GM21619 (cell line): ENCODE results near the gene NEK10.

ENCODE experiments used
- ATAC-seq: cut with Tn5 transposase; IDR thresholded peaks from one replicate; pipeline ENCODE4 v1.9.1; 2021; ENCODE audit not compliant: unreplicated experiment

The NEK10 gene

DNA sequence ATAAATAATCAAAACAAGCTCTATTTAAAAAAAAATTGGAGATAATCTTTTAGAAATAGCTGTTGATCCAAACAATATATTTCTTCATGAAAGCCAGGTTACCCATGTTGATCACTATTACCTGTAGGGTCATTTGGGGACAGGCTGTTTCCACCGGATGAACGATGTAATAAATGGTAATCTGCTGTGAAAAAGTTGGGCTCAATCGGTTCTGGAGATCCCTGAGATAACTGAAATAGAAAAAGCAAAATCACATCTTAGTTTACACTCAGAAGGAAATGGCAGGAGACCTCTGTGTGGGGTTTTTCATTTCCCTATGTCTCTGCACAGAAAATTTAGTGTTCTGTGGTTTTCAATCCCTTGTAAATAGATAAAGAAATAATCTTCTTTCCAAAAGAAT is 249.5 kb downstream of the NEK10 start:
- ATAC-seq = no peak

DNA sequence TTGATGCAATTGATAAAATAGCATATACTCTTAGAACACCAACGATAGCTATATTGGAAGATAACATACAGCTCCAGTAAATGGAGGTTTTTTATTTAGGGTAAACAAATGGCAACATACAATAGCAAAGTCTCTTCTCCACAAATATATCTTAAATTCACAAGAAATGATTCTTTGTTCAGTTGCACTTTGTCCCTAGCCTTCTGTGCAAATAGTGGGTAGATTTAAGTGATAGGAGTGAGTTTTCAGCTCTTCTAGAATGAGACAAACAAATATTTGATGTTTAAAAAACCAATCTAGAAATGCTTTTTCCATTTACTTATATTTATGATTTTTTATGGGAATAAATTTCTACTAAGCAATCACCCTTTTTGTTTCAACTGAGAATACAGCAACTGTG is 253.8 kb downstream of the NEK10 start:
- no peak for ATAC-seq

DNA sequence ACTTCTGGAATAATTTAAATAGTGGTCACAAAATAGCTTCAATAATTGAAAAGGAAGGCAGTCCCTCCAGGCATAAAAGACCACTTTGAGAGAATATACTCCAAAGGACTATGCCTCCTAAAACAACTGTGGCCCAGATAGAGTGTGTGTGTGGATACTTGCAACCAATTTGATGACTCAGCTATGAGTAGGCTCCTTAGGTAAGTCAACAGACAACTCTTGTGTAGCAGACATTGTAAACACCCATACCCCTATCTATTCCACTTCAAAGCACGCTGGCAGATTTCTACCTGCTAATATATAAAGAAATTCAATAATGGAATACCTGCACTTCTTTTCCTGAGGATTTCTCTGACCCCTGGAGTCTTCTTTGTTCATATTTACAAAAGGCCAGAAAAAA is 254.5 kb downstream of the NEK10 start:
- no peak for ATAC-seq

DNA sequence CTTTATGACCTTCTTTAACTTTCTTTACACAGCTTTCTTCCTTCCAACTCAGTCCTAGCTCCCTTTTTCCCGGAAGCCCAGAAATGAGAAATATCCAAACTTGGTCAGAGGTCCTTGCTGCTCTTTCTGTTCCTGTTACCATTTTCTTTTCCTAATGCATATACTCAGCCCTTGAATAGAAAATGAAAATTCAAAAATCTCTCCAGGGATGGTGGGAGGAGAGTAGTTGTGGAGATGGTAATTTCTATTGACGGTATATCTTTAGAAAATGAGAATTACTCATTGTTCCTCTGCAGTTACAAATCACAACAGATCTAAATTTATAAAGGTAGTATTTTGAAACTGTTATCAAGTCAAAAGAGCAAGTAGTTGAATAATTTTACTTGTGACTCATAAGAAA is 255.1 kb downstream of the NEK10 start:
- no peak for ATAC-seq

DNA sequence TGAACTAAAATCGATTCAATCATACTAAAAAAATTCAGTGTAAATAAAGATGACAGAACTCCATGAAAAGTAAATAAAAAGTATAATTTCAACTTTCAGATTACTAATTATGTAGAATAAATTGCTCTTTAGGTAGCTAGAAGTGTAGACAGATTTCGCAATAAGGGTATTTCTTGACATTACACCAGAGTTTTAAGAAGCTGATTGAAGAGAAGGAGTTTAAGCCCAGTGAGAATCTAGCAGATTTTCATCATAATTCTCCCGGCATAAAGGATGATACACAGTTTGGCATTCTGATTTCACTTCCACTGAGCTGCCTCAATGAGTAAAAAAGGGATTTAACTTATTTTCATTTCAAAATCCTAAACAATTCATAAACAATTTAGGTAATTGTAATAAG is 259.2 kb downstream of the NEK10 start:
- ATAC-seq = no peak

DNA sequence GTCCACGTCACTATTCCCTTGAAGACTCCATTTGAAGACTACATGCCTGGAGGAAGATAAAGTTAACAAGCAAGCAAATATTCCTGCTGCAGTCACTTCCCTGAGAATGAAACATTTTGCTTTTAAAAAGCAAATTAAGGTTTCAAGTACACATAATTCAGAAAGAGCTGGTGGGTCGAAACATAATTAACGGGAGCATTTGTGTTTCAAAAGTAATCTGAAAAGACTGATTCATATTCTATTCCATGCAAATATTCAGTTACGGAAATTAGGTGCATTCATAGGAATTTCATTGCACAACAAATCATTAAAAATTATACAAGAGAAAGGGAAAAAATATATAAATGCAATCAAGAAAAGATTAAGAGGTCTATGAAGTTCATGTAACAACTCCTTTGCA is 260.9 kb downstream of the NEK10 start:
- ATAC-seq = no peak

DNA sequence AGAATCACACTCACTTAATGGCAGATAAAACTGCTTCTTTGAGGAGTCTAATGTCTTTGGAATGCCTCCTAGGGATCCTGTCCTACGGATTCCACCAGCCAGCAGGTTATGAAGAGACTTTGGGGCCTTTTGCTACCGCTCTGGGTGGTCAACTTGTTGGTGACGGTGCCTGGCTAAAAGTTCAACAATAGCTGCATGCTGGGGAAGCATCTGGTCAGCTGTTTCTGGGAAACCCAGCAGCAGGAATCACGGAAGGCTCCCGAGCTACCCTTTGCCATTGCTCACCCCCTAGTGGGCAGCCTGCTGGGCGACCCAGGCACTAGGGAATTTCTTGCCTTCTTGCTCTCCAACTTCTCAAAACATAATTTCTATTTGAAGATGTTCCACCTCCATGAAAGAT is 263.3 kb downstream of the NEK10 start:
- no peak for ATAC-seq

DNA sequence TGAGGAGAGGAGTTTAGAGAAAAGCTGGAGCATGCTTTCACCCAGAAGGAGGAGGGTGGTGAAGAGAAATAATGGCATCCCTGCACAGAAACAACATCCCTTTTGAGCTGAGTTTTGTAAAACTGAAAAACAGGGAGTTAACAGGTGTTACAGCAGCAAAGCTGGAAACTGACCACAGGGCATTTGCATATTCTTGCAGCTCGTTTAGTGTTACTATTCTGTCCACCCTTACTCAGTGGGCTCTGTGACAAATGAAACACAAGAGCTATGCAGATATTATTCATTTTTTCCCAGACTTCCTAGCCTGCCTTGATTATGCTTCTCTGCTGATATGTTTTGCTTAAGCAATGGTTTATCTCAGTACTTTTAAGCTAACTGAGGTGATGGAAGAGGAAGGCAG is 272.0 kb downstream of the NEK10 start:
- ATAC-seq = no peak

DNA sequence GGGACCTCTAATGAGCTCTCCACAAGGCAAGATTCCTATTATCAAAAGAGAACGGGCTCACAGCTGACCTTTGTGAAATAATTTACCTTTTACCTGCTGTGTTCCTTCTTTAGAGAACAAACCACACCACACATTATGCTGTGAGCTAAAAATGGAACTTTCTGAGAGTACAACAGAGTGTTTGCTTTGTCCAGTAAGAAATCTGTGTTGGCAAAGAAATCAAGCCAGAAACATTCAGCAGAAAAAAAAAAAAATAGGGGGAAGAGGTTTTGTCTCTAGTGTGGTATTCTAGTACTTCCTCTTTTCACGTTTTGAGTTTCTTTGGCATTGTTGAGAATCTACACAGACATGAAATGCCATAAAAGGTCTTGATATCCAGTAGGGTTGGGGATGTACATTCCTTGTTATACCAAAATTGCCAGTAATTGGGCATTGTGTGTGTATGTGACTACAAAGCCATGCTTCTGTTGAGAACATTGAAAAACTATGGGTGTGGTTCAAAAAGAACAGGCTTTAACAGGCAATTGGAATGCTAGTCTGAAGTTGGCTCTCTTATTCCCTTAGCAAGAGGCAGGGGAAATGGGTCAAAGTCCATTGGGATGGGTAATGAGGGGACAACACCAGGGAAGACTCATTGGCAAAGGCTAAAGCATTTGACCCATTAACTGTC is 273.5 kb downstream of the NEK10 start:
- no peak for ATAC-seq

DNA sequence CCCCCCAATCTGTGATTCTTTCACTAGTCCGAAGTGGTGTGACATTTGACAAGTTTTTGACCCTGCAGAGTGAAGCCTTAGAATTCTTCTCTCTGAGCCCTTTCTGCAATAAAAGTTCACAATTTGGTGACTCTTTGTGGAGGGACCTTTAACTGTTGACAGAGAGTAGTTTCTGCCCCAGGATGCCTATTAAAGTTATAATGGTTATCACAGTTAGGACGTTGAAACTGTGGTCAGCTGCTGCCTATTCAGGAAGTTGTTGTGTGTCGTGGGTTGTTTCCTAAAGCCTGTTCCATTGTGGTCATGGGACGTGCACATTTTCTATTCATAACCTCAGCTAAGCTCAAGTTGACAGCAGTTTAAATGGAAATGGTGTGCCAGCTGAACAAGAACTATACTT is 274.5 kb downstream of the NEK10 start:
- ATAC-seq = no peak

DNA sequence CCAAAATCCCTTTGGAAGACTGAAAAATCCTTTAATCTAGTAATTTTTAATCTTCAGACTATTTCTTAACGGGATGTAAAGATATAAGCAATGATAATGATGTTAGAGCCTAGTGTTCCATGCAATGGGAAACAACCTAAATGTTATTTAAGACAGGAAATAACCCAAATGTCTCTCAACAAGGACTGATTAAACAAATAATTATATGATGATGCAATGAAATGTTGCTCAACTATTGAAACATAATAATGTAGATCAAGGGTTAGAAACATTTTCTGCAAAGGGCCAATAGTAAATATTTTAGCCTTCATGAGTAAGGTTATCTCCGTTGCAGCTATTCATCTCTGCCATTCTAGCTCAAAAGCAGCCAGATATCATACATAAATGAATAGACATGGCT is 275.4 kb downstream of the NEK10 start:
- ATAC-seq = no peak

DNA sequence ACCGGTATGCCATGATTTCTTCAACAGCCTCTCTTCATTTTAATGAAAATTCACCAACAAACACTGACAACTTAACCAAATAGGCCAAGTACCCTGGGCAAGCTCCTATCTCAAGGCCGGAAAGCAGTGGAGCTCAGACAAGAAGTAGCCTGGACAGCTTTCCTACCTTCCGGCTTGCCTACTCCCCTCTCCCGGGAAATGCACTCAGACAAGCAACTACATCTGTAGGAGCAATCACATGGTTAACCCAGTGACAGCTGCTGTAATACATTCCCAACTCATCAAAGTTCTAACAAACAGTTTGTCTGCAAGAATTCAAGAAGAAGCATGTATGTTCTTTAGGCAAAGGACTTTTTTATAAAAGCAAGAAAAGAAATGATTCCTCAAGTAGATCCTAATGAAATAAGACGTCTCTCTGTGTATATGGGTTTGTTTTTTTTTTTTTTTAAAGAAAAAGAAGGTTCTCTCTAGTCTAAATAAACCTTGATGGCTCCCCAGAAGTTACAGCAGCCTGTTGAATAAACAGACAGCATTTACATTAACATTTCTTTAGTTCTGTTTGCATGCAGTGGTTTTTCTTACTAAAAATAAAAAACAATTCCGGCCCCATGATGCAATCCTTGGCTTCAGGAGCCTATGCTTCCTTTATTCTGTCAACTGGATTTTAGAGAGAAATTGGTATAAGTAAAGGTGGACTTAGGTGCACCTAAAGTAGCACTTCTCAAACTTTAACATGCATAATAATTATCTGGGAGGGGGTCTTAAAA is 278.7 kb downstream of the NEK10 start:
- no peak for ATAC-seq

DNA sequence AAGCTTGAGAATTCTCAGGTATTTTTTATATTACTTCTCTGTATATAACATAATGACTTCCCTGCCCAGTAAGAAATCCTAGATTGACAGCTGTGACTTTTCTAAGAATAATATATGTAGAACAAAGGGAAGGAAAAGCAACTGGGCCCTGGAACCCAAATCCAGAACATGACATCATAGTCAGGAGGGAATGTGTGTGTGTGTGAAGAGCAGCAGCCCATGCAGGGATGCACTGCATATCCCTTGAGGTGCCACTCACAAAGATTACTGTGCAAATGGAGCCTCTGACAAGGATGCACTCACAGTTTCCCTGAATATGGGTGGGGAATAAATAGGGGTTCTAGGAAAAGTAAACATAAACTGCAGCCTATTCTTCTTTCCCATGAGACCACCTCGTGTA is 279.5 kb downstream of the NEK10 start:
- no peak for ATAC-seq

DNA sequence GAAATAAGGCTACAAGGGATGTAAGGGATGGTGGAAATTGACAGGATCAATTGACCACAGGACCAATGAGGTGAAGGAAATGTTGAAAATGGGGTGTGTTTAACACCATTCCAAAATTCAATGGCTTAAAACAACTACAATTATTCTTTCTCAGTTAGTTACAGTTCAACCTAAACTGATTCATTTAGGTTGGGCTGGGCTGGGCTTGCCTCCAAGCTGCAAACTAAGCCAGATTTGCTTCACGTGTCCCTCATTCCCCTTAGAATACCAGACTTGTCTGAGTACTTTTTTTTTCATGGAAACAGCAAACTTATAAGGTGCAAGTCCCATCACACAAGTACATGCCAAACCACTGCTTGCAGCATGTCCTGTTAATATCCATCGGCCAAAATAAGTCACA is 280.1 kb downstream of the NEK10 start:
- no peak for ATAC-seq

DNA sequence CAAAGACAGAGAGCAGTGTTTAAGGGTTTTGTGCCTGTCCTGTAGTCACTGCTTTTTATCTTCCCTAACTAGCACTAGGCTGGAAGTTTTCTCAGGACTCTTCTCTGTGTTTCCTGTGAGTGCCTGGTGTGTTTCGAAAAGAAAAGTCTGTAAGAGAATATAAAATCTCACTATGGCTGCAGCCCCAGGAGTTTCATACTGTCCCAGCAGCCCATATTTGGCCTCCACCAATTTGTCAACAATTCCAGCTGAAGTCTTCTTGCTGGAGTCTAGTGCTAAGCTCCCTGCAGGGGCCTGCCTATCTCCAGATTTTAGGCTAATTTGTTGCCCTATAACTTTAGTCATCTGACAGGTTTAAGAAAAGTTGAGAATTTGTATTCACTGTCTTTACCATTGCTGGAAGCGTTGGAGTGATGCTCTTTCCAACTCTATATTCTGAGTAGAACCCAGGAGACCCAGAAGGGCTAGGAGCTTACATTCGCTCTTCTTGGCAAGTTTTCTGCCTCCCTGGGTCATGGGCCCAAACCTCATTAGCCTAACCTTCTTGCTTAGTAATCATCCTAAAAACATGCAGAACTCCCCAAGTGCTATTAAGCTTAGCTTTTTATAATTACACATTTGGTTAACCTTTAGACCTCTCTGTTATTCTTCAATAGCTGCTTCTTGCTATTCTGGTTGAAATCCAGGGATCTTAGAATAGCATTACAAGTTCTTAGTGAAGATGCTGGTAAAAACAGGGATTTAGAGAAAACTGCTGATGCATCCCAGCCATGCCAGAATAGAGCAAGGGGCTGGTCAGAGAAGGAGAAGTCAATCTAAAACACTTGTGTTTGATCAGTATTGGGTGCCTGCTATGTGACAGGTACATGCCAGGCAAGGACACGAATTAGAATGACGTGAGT is 283.1 kb downstream of the NEK10 start:
- ATAC-seq = no peak

DNA sequence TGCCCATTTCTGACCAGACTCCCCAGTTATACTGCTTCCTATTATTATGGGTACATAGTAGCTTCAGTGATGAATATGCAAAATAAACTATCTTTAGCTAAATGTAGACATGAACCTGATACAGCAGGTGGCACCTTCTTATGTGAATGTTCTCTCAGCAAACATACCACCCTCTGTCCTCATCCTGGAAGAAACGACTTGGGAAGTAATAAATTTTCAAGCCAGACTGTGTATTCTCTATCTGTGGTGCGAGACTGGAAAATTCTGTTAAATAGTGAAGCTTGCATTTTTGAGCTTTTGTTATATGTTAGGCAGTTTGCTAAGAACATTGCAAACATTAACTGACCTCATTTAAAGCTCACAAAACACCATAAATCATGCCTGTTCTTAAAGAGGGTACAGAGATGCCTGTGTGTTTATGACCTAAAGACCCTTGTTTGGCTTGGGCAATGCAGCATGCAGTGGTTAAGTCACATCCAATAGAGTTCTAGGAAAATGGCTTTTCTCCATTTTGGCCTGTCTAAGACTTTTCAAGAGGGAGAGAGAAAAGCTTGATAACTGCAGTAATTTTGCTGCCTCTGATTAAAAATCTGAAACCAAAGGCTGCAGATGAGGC is 287.1 kb downstream of the NEK10 start:
- ATAC-seq = no peak

DNA sequence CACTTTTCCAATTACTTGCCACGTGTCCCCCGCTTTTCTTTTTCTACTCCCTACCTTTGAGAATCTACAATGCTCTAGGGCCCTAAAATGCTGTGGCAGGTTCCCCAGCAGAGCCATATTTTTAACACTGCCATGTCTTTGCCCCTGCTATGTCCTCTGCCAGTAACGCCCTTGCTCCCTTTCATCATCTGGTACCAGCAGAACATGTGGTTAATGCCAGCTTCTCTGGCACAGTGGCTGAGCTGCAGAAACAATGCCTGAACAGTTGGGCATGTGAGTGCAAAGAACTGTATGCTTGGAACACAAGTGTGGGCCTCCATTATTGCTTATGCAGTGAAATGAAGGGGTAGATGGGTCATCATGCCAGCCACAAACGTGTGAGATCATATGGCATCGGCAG is 287.6 kb downstream of the NEK10 start:
- no peak for ATAC-seq

DNA sequence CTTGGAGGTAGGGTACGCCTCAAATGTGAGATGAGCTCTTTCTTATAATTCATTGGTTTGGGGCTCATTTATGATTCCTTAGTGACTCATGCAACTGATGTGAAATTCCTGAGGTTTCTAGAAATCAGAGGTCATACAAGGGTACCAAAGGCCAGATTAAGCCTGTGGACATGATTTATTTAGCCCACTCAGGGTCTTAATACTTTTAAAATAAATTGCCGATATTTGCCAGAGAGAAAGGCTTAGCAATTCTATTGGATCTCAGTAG is 289.0 kb downstream of the NEK10 start:
- no peak for ATAC-seq

DNA sequence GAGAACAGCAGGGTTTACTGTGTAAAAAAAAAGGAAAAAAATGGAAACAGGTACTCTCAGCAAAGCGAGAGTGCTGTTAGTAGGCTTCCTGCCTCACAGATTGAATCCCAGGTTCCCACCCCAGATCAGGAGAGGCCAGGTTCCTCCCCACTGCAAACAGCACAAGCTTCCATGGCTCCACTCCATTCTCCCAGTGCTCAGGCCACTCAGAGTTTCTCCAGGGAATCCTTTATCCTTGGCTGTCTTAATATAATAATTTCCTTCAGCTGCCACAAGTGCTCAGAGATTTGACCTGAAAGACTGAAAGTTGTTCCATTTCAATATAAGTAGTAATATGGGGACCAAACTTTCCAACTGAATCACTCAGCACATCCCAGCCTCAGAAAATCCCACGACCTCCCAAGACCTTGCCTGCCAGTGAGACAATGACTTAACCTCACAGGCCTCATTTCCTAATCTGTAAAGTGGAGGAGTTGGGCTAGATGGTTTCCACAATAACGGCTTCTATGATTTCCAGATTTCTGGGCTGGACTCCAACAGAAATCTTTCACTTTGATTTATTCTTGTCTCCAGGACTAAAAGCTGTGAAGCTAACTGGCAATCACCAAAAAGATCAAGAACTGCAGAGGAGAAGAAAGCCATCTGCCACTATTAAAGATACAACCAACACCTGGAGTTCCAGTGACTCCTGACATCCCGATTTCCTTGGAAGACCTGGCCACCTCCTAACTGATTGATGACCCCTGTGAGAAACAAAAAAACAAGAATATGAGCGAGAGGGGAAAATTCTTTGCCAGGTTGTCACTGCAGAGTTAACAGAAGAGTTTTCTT is 289.5 kb downstream of the NEK10 start:
- ATAC-seq = no peak

DNA sequence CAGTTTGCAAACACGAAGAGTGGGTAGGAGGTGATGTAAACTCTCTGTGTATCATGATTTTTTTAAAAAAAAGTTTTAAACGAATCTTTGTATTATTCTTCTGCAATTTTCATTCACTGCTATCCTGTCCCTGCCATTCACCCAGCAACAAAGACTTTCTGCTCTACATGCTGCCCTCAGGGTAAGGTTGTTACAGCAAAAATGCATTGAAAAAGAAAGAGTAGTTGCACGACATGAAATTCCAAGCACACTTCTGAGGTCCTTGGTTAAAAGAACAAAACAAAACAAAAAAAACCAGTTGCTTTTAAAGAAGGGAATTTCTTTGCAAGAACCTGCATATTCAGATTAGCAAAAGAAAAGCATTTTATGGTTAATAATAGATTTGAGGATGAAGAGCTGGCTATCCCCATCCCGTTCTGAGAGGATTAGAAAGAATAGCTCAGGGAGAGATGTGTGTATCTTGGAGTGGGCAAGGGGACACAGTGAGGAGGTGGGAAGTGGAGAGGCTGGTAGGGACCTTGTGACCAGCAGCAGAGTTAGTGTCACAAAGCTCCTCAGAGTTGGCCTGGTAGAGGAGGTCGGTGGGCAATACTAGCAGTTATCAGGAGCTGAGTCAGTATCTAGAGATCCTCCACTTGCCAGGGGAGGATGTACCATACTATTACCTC is 290.8 kb downstream of the NEK10 start:
- ATAC-seq = no peak
